ENCODE measurements around the gene THBS4.

DNA sequence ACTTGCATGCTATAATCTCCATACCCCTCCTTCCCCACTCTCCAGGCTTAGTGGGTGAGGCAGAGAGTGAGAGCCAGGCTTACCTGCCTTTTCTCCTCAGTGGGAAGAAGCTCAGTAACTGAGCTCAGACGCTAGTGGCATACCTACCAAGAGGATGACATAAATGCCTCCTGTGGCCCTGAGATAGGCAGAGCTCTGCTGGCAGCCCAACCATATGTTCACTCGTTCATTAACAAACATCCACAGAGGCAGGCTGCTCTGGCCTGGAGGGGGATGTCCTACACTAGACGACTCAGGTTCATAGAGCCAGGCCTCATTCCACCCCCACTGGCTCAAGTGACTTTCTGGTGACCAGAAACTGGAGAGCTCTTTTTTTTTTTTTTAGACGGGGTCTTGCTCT lies 81.3 kb downstream of the THBS4 start:
- no peak for TF ChIP-seq POLR2A (IDR thresholded peaks at IDR 0.05)
- TF ChIP-seq, protein P1, sequence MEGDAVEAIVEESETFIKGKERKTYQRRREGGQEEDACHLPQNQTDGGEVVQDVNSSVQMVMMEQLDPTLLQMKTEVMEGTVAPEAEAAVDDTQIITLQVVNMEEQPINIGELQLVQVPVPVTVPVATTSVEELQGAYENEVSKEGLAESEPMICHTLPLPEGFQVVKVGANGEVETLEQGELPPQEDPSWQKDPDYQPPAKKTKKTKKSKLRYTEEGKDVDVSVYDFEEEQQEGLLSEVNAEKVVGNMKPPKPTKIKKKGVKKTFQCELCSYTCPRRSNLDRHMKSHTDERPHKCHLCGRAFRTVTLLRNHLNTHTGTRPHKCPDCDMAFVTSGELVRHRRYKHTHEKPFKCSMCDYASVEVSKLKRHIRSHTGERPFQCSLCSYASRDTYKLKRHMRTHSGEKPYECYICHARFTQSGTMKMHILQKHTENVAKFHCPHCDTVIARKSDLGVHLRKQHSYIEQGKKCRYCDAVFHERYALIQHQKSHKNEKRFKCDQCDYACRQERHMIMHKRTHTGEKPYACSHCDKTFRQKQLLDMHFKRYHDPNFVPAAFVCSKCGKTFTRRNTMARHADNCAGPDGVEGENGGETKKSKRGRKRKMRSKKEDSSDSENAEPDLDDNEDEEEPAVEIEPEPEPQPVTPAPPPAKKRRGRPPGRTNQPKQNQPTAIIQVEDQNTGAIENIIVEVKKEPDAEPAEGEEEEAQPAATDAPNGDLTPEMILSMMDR (IDR thresholded peaks at IDR 0.05), result no peak
- no peak for TF ChIP-seq POLR2AphosphoS5 (IDR thresholded peaks at IDR 0.05)
- no peak for TF ChIP-seq EP300 (IDR thresholded peaks at IDR 0.05)

Data from suprapubic skin (tissue), 4 donors.